IPS-NIHi11 (cell line): Measurements from ENCODE around the gene STRIT1.

Experiments
- DNase-seq: peaks from one replicate; pipeline ENCODE4 v3.0.0; 2012; ENCODE audit warnings: mixed read lengths, low spot score

Gene STRIT1

GRCh38 chr3:155293516-155293915, at the start of gene STRIT1:
TSS of gene STRIT1 (minus strand) at chr3:155293683.
- DNase-seq = no peak

DNA sequence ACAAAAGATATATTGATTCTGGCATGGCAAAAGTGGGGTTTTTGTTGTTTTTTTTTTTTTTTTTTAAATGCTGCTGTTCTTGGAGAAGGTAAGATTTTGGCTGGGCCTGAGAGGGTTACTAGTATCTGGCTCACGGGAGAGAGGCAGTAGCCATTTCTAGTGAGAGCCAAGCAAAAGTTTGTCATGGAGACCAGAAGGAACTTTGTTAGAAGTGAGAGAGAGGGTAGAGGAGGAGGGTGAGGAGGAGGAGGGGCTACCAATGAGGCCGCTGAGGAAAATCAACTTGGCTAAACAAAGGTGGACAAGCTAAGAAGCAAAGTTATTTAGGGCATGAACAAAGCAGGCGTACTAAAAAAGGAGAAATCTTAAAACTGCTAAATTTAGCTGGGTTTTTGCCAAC, 48.9 kb upstream of the STRIT1 start:
- DNase-seq = peak; percentile 24

DNA sequence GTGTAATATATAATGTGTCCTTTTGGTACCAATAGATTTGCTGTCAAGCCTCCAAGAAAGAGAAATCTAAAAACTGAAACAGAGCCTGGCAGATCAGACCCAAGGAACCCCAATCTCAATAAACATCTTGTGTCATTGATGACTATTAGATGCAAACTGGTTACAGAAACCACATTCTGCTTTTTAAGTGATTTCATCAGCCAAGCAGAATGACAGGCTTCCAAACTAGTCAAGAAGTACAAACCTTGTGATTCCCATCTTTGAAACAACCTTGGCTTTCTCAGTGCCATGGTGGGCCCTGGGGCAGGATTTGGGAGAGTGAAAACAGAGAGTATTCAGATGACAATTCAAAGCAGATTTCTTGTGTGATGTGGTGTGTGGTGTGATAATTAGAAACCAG, 45.6 kb upstream of the STRIT1 start:
- DNase-seq = no peak

DNA sequence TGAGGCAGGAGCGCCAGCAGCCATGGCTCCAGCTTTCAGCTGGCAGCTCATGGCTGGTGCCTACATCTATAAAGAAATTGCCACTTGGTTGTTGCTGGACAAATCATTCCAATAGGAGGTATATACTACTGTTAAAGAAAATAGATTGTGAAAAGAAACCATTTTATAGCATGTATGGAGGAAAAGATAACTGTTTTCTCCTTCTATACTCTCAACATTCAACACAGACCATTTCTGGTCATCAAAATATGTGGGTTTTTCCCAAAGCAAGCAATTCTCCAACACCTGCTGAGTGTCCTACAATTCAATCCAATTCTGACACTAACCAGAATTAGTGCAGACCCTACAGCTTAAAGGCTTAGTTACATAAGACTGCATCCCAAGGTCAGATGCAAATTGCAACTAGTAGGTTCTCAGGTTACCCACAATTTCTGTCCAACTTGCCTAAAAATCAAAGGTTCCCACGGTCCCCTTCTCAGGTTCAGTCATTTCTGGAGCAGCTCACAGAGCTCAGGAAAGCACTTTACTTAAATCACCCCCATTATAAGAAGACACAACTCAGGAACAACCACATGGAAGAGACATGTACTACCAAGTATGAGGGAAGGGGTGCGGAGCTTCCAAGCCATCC, 42.4 kb upstream of the STRIT1 start:
- DNase-seq = no peak

DNA sequence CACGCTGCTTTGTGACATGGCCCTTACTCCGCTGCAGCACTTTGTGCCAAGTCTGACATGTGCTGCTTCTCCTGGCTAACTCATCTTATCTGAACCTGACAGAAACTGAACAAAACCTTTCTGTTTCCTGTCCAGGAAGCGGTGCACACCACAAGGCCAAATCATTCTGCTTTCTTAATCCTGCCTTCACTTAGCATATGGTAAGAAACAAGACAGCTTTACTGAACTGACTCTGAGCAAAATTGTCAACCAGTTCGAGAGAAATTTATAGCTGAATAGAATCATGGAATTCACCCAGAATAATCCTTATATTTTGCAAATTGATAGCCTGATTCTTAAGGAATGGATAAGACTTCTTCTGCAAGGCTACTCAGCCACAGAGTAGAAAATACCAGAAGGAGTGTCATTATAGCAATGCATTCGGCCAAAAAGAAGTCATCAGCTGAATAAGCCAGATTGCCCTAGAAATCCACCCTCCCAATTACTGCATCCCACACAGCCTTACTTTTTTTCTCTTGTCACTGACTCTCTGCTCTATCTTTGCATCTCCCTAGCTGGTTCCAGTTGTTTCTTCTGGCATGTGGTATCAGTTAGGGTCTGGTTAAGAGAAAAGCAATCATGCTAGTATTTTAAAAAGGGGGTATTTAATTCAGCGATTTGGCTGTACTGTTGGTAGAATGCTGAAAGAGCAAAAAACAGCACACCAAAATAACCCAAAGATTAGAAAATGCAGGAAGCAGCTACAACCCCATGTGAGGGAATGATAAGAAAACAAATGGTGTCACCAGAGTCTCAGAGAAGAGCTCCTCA, 41.6 kb upstream of the STRIT1 start:
- DNase-seq = no peak

DNA sequence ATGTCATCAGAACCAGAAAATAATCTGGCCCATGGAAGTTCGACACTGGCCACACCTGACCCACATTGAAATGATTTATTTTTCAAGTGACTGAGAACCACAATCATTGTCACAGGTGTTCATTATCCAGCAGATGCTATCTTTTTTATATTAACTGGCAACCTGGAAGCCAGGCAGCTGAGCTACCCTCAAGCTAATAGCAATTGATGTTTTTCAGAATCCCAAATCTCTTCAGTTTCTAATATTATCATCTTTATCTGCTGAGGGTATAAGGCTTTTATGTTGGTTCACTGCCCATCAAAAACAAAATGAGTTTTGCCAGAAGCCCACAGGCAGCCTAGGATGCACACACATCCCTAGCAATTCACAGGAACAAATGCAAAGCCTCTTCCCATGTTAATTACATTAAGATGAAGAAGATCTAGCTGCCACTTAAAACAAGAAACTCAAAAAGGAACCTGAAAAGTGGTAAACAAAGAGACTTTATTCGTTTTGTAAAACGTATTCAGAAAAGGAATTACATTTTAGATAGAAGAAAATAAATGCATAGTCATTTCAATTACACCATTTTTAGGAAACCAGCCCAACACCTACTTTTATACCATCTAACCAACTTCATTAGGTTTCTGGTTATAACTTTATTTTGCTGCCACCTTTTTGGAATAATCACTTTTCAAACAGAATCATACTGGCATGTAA, 40.9 kb upstream of the STRIT1 start:
- no peak for DNase-seq

GRCh38 chr3:155332716-155333115, 39.2 kb upstream of the STRIT1 start:
- no peak for DNase-seq

GRCh38 chr3:155331078-155331477, 37.6 kb upstream of the STRIT1 start:
- DNase-seq = no peak

- DNase-seq = no peak
Measured at GRCh38 chr3:155330370-155330769, 36.9 kb upstream of the STRIT1 start.

DNA sequence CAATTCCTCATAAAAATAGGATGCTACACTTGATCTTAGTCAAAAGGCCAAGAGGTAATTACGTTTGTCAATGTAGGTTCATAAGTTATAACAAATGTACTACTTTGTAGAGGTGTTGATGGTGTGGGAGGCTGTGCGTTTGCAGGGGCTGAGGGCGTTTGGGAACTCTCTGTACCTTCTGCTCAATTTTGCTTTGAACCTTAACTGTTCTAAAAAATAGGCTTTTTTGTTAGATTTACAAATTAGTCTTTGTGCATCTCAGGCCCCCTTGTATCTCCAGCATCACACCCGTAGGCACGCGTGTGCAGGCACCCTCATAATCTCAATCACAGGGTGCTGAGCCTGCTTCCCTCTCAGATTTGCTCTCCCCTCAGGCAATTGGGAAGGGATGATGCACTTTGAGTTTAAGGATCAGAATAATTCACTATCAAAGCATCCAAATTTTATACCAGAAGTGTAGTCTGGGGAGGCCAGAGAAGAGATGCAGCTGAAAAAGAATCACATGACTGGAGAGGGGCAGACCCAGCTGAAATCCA, 36.1 kb upstream of the STRIT1 start:
- DNase-seq = no peak

- DNase-seq = no peak
Measured at GRCh38 chr3:155327871-155328270, 34.4 kb upstream of the STRIT1 start.

DNA sequence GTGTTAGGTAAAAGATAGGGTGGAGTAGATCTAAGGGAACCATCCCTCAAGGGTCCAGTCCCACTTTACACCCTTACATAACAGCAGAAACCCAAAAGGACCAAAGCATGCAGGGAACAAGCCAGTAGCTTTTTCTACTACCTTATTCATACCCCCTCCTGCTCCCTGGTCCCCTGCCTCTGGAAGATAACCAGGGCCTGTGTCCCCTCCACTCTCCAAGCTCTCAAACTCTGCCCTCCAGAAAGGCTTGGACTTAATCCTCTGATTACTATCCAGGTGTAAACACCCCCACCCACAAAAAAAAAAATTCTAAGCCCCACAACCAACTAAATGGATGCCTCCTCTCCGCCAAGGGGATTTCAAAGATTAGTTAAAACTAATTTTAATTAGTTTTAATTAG, 33.9 kb upstream of the STRIT1 start:
- DNase-seq = no peak

GRCh38 chr3:155326901-155327300, 33.4 kb upstream of the STRIT1 start:
- DNase-seq = no peak

DNA sequence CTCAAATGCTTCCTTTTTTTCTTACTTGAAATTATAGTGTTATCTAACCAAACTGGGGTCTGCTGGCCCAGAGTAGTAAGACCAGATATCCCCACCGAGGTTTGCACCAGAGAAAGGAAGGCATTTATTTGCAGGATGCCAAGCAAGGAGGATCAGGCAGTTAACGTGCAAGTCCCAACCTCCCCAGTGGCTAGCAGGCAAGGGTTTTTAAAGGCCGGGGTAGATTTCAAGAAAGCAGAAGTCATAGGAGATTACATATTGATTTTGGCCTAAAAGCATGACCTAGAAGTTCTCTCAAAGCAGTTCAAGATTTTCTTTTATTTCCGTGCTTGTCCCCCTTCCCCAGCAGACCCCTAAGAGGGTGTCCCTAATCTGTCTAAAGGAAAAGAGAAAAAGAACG, 32.8 kb upstream of the STRIT1 start:
- DNase-seq = no peak

DNA sequence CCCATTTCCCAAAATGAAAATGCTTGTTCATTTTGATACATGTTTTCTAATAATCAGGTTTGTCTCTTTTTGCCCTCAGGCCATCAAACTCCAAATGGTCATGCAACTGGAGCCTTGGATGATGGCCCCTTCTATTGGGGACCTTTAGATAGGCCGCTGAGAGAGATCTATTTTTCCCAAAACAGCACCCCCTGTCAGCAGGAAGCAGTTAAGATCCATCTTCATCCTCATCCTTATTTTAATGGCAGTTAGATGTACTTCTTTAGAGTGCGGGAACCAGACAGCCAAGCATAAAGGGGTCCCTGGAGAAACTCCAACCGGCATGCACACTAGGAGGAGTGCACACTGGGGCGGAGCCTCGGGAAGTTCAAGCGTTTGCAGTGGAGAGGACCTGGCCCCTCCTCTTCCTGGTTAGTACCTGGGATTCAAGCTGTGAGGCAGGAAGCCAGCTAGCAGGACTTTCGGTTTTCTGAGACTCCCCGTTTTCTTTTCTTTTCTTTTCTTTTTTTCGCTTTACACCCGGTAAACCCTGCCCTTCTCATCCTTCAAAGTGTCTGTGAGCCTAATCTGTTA, 31.9 kb upstream of the STRIT1 start:
- no peak for DNase-seq

DNA sequence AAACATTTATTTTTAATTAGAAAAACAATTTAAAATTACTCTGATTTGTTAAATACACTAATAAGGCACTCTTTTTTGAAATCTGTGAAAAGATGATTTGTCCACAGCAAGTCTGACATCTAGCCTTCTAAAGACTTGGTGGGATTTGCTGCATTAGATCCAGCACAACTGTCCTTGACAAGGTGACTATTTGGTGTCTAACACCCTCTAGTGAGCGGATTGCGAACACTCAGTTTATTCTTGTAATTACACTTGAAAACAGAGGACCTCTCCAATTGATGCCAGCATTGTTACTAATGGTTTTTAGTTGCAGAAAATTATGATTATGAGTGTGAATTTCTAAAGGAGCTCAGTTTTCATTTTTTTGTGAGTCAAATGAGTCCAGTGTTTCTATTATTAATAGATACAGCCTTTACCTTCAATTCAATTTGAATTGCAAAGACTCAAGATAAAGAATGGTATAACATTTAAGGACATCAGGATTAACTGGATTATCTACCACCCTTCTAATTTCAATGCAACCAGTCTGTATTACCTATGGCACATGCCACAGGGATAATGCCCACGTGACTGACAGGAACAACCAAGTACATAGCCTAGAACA, 29.7 kb upstream of the STRIT1 start:
- peak; percentile 65 for DNase-seq

DNA sequence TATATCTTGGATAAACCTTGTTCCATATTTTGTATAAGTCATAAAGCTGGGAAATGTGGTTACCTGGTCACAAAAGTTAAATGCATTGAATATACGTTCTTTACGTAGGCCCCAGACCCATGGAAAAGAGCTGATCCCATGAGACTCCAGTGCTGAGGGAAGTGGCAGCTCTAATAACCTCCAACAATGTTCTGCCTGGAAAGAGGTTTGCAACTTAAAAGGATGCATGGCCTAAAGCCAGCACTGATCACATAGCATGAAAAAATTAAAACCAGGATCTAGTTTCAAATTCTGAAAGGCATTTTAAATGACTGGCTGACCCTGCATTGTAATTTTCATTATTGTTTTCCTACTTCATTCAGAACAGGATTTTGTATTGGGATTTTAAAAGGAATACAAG, 27.9 kb upstream of the STRIT1 start:
- no peak for DNase-seq

- DNase-seq = no peak
Measured at GRCh38 chr3:155320934-155321333, 27.5 kb upstream of the STRIT1 start.

GRCh38 chr3:155318740-155319139, 25.3 kb upstream of the STRIT1 start:
- DNase-seq = no peak

DNA sequence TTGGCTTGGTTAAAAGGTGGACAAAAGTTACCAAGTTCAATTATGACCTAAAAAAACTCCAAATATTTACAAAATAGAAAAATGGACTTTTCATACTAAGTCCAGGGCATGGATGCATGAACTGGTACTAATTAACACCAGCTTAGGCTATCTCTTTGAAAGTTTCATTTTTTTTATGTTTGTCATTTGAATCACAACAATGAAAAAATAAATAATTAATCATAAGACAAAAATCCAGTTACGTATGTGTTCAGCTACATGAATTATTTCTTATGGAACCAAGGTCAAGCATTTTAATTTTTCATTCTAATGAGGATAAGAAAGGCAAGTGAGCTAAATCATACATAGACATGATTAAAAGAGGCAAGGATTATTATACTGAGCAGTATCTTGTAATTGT, 23.7 kb upstream of the STRIT1 start:
- no peak for DNase-seq

- no peak for DNase-seq
Measured at GRCh38 chr3:155316426-155316825, 22.9 kb upstream of the STRIT1 start.

DNA sequence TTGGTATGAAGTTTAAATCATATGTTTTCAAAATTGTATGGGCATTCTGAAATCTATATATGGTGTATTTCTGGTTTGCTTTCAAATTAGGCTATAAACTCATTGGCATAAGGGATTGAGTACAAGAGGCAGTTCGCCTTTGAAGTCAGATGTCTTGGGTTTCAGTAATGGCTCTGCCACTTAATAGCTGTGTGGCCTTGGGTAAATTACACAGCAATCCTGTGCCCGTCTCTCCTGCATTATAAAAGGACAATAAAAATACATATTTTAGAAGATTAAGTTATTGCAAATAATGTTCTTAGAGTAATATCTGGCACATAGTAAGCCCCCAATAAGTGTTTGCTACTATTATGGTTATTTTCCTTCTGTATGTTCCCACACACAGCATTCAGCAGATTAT, 20.4 kb upstream of the STRIT1 start:
- DNase-seq = no peak
